ENCODE results near the gene NFYC.

- TF ChIP-seq IRF2 (CRISPR knock-in tag; IDR thresholded peaks at IDR 0.05; ENCODE audit: borderline replicate concordance, low read depth) = no peak
- TF ChIP-seq, protein P1, sequence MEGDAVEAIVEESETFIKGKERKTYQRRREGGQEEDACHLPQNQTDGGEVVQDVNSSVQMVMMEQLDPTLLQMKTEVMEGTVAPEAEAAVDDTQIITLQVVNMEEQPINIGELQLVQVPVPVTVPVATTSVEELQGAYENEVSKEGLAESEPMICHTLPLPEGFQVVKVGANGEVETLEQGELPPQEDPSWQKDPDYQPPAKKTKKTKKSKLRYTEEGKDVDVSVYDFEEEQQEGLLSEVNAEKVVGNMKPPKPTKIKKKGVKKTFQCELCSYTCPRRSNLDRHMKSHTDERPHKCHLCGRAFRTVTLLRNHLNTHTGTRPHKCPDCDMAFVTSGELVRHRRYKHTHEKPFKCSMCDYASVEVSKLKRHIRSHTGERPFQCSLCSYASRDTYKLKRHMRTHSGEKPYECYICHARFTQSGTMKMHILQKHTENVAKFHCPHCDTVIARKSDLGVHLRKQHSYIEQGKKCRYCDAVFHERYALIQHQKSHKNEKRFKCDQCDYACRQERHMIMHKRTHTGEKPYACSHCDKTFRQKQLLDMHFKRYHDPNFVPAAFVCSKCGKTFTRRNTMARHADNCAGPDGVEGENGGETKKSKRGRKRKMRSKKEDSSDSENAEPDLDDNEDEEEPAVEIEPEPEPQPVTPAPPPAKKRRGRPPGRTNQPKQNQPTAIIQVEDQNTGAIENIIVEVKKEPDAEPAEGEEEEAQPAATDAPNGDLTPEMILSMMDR (IDR thresholded peaks at IDR 0.05) = no peak
- no peak for TF ChIP-seq JUN (CRISPR knock-in tag; IDR thresholded peaks at IDR 0.05)
- TF ChIP-seq CREM (CRISPR knock-in tag; IDR thresholded peaks at IDR 0.05) = no peak
- no peak for TF ChIP-seq TP53 (CRISPR knock-in tag; IDR thresholded peaks at IDR 0.05)
- TF ChIP-seq, protein P2, sequence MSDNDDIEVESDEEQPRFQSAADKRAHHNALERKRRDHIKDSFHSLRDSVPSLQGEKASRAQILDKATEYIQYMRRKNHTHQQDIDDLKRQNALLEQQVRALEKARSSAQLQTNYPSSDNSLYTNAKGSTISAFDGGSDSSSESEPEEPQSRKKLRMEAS (CRISPR knock-in tag; IDR thresholded peaks at IDR 0.05) = no peak
- TF ChIP-seq ZNF138 (CRISPR knock-in tag; conservative IDR thresholded peaks at IDR 0.05) = no peak
- TF ChIP-seq FOXP1 (CRISPR knock-in tag; IDR thresholded peaks at IDR 0.05; ENCODE audit: borderline replicate concordance) = no peak
These were observed 44.6 kb downstream of the NFYC start for GRCh38 chr1:40736085-40736531.
